ENCODE data around the gene CCDC112. TPM values are rescaled to one million over a fixed set of nuclear protein-coding genes. Genes with fewer than 3 reads are reported as not detected.

The CCDC112 gene
- total RNA-seq, 2 experiments from 2014 or later: 3.1 to 3.9 TPM

DNA sequence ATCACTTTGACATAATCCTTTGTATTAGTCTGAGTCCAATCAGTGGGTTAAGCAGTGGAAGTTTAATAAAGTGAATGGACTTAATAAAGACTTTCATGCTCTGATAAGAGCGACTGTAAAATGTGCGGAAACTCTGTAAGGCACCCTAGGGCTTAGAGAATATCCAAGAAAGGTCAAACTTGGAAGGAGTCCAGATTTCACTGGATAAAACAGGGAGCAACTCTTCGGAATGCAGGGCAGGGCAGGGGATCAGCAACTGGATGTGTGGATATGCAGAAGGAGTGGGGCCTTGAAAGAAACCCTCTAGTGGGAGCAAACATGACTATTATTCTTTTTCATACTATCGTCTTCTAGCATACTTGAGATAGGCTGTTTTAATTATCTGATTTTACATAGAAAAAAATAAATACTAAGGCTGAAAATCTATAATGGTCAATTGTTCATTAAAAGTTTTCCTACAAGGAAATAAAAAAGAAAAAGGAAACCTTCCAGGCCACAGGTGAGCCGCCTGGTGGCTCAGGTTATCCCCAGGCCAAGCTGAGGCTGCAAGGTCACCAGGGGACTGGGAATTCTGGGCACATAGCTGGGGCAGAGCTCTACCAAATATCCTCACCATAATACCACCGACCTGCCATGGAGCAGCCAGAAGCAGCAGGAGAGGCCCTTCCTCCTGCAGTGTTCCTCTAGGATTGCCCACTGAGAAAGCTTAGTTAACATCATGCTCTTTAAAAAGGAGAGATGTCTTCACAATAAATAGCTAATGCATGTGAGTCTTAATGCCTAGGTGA lies 46.3 kb upstream of the CCDC112 start:
- H3K36me3 Mint-ChIP-seq (ENCODE audit: low read depth): no peaks in the 10 kb centered on the region
- ChIA-PET POLR2A (no interaction called here), CTCF (no interaction called here)
- H3K9me3 Mint-ChIP-seq: no peaks in the 10 kb centered on the region
- Histone ChIP-seq H3K9me3 (ENCODE audit: control insufficient read depth in 1 of 2, insufficient read depth in 1 of 2, low read length in 2 of 2) (no peaks in the 10 kb centered on the region), H3K27me3 (ENCODE audit: control insufficient read depth in 1 of 2, insufficient read depth in 2 of 2, low read length in 2 of 2) (no peaks in the 10 kb centered on the region), H3K4me3 (ENCODE audit: low read length) (no peak overlapping the region), H3K4me1 (ENCODE audit: insufficient read depth, low read length) (no peaks in the 10 kb centered on the region), H3K36me3 (ENCODE audit: insufficient read depth, low read length) (no peaks in the 10 kb centered on the region), H3K27ac (ENCODE audit: low read depth in 1 of 2, low read length in 2 of 2) (no peak overlapping the region)
- TF ChIP-seq, protein P1, sequence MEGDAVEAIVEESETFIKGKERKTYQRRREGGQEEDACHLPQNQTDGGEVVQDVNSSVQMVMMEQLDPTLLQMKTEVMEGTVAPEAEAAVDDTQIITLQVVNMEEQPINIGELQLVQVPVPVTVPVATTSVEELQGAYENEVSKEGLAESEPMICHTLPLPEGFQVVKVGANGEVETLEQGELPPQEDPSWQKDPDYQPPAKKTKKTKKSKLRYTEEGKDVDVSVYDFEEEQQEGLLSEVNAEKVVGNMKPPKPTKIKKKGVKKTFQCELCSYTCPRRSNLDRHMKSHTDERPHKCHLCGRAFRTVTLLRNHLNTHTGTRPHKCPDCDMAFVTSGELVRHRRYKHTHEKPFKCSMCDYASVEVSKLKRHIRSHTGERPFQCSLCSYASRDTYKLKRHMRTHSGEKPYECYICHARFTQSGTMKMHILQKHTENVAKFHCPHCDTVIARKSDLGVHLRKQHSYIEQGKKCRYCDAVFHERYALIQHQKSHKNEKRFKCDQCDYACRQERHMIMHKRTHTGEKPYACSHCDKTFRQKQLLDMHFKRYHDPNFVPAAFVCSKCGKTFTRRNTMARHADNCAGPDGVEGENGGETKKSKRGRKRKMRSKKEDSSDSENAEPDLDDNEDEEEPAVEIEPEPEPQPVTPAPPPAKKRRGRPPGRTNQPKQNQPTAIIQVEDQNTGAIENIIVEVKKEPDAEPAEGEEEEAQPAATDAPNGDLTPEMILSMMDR (IDR thresholded peaks at IDR 0.05): no peak
- no peak overlapping the region for H3K27ac Mint-ChIP-seq
- no peaks in the 10 kb centered on the region for H3K4me1 Mint-ChIP-seq (ENCODE audit: low read depth)
- H3K4me3 Mint-ChIP-seq: no peak overlapping the region
- intact Hi-C loops (cut with DNase I, micrococcal nuclease): no loop called here
- ATAC-seq (ENCODE audit: poor library complexity): no peak
- DNase-seq: no peak
- H3K27me3 Mint-ChIP-seq: peaks cover 47% of the 10 kb centered on the region

DNA sequence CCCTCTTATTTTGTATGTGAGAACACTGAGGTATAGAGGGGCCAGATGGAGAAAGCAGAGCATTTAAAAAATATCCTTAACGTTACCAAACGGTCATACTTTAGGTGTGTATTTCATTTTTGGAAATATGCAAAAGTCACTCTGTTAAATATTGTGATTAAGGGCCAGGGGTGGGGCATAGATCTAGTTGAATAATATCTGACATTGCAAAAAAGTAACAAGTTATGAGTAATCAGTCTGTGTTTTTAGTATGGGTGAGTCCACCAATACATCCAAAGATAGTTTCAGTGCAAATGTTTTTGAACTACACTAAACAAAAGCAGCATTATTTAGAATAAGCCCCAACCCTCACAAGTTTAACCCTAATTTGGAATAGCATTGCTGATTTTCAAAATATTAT lies 45.3 kb upstream of the CCDC112 start:
- H3K4me1 ChIP-seq (ENCODE audit: insufficient read depth, low read length): no peaks in the 10 kb centered on the region
- H3K27ac Mint-ChIP-seq: no peak overlapping the region
- no peaks in the 10 kb centered on the region for H3K9me3 Mint-ChIP-seq
- no peak overlapping the region for H3K27ac ChIP-seq (ENCODE audit: low read depth in 1 of 2, low read length in 2 of 2)
- no peak overlapping the region for H3K4me3 ChIP-seq (ENCODE audit: low read length)
- CTCF ChIA-PET: no interaction called here
- no peak for ATAC-seq (ENCODE audit: poor library complexity)
- intact Hi-C loops (cut with DNase I, micrococcal nuclease): no loop called here
- no peak for DNase-seq
- no peak overlapping the region for H3K4me3 Mint-ChIP-seq
- H3K9me3 ChIP-seq (ENCODE audit: control insufficient read depth in 1 of 2, insufficient read depth in 1 of 2, low read length in 2 of 2): no peaks in the 10 kb centered on the region
- no peaks in the 10 kb centered on the region for H3K4me1 Mint-ChIP-seq (ENCODE audit: low read depth)
- peaks cover 44% of the 10 kb centered on the region for H3K27me3 Mint-ChIP-seq
- H3K36me3 ChIP-seq (ENCODE audit: insufficient read depth, low read length): no peaks in the 10 kb centered on the region
- POLR2A ChIA-PET: no interaction called here
- peaks cover 0 to under 1% of the 10 kb centered on the region in 2 experiments for H3K27me3 ChIP-seq (ENCODE audit: control insufficient read depth in 1 of 2, insufficient read depth in 2 of 2, low read length in 2 of 2)
- H3K36me3 Mint-ChIP-seq (ENCODE audit: low read depth): no peaks in the 10 kb centered on the region
- TF ChIP-seq, protein P1 (IDR thresholded peaks at IDR 0.05): no peak

DNA sequence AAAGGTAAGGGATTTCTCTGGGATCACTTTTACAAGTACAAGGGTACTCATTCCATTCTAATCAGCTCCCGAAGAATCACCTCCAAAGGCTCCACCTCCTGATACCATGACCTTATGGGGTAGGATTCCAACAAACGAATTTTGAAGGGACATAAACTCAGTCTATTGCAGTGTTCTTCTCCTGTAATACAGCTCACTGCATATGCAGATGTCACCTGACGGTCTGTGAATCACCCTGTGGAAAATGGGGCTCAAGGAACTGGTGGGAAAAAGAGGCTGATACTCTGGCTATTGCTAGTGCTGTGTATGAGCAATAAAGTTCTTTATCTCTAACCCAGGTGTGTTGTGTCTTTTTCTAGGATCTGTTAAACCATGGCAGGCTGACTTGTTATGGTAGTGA lies 42.4 kb upstream of the CCDC112 start:
- peaks cover 0 to 6% of the 10 kb centered on the region in 2 experiments for H3K27me3 ChIP-seq (ENCODE audit: control insufficient read depth in 1 of 2, insufficient read depth in 2 of 2, low read length in 2 of 2)
- intact Hi-C loops (cut with DNase I, micrococcal nuclease): no loop called here
- no peak overlapping the region for H3K4me3 ChIP-seq (ENCODE audit: low read length)
- POLR2A ChIA-PET: interaction anchor here (0.6 kb wide), 1 partner anchor 20 kb away, joined by 3 read pairs; no protein-coding TSS in a partner anchor
- ATAC-seq (ENCODE audit: poor library complexity) (no peak), DNase-seq (no peak)
- Mint-ChIP-seq H3K27me3 (peaks cover 38% of the 10 kb centered on the region), H3K4me1 (ENCODE audit: low read depth) (no peaks in the 10 kb centered on the region), H3K9me3 (no peaks in the 10 kb centered on the region), H3K27ac (no peak overlapping the region), H3K36me3 (ENCODE audit: low read depth) (no peaks in the 10 kb centered on the region), H3K4me3 (no peak overlapping the region)
- CTCF ChIA-PET: no interaction called here
- H3K9me3 ChIP-seq (ENCODE audit: control insufficient read depth in 1 of 2, insufficient read depth in 1 of 2, low read length in 2 of 2): no peaks in the 10 kb centered on the region
- H3K4me1 ChIP-seq (ENCODE audit: insufficient read depth, low read length): no peaks in the 10 kb centered on the region
- H3K27ac ChIP-seq (ENCODE audit: low read depth in 1 of 2, low read length in 2 of 2): no peak overlapping the region
- TF ChIP-seq, protein P1 (IDR thresholded peaks at IDR 0.05): no peak
- H3K36me3 ChIP-seq (ENCODE audit: insufficient read depth, low read length): no peaks in the 10 kb centered on the region

Measured in CD4-positive, alpha-beta T cell (primary cell).